Measurements from ENCODE around the gene TSPAN14.

- TF ChIP-seq, protein P1, sequence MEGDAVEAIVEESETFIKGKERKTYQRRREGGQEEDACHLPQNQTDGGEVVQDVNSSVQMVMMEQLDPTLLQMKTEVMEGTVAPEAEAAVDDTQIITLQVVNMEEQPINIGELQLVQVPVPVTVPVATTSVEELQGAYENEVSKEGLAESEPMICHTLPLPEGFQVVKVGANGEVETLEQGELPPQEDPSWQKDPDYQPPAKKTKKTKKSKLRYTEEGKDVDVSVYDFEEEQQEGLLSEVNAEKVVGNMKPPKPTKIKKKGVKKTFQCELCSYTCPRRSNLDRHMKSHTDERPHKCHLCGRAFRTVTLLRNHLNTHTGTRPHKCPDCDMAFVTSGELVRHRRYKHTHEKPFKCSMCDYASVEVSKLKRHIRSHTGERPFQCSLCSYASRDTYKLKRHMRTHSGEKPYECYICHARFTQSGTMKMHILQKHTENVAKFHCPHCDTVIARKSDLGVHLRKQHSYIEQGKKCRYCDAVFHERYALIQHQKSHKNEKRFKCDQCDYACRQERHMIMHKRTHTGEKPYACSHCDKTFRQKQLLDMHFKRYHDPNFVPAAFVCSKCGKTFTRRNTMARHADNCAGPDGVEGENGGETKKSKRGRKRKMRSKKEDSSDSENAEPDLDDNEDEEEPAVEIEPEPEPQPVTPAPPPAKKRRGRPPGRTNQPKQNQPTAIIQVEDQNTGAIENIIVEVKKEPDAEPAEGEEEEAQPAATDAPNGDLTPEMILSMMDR (conservative IDR thresholded peaks at IDR 0.05 in 1 of 2, IDR thresholded peaks at IDR 0.05 in 1 of 2; ENCODE audit: low read depth in 1 of 2, low read length in 2 of 2) = no peak
- TF ChIP-seq EZH2 (IDR thresholded peaks at IDR 0.05; ENCODE audit: low read length, missing control alignments) = no peak
Observed at GRCh38 chr10:80498078-80498832, 44.1 kb downstream of the TSPAN14 start.
